Choroid plexus epithelial cell (primary cell): ENCODE data around the gene URB1.

ENCODE experiments used
- DNase-seq: peaks from one replicate; pipeline ENCODE4 v3.0.0-alpha.2; 2010; ENCODE audit warnings: low read depth
- H3K4me3 ChIP-seq: 2 replicates; pipeline ENCODE4 v1.5.1; 2011; ENCODE audit warnings: low read depth, mild to moderate bottlenecking, control low read depth, low read length, moderate library complexity
- TF ChIP-seq, protein P1 (sequence below): conservative IDR thresholded peaks from 2 replicates; pipeline ENCODE4 v1.5.1; 2011; ENCODE audit warnings: low read depth, mild to moderate bottlenecking, control low read depth, inconsistent platforms, low read length, moderate library complexity

The URB1 gene

DNA sequence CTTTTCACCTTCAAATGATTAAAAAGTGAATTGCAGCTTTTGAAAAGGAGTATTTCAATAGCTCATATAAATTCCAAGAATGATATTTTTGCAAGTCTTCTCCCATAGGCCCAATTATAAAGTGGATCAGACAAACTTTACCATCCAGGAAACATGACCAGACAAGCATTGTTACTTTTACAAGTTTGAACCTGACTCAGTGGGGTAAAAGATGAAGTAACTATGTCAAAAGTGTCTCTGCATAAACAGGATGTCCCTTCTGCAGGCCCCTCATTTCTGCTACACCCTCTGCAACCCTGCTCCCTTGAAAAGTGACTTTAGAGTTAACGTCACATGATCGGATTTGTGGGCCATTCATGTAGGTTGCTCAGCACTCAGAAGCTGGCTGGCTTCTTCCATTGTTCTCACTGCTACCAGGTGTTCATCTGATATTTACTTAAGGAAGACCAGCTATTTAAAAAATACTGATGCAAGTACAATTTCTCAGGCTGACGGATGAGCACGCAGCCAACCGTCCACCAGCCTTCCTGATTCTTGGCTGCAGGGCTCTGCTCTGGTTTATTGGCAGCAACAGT, 32.3 kb downstream of the URB1 start:
- no peak for DNase-seq
- TF ChIP-seq, protein P1, sequence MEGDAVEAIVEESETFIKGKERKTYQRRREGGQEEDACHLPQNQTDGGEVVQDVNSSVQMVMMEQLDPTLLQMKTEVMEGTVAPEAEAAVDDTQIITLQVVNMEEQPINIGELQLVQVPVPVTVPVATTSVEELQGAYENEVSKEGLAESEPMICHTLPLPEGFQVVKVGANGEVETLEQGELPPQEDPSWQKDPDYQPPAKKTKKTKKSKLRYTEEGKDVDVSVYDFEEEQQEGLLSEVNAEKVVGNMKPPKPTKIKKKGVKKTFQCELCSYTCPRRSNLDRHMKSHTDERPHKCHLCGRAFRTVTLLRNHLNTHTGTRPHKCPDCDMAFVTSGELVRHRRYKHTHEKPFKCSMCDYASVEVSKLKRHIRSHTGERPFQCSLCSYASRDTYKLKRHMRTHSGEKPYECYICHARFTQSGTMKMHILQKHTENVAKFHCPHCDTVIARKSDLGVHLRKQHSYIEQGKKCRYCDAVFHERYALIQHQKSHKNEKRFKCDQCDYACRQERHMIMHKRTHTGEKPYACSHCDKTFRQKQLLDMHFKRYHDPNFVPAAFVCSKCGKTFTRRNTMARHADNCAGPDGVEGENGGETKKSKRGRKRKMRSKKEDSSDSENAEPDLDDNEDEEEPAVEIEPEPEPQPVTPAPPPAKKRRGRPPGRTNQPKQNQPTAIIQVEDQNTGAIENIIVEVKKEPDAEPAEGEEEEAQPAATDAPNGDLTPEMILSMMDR, result no peak
- no peak overlapping the region for H3K4me3 ChIP-seq

DNA sequence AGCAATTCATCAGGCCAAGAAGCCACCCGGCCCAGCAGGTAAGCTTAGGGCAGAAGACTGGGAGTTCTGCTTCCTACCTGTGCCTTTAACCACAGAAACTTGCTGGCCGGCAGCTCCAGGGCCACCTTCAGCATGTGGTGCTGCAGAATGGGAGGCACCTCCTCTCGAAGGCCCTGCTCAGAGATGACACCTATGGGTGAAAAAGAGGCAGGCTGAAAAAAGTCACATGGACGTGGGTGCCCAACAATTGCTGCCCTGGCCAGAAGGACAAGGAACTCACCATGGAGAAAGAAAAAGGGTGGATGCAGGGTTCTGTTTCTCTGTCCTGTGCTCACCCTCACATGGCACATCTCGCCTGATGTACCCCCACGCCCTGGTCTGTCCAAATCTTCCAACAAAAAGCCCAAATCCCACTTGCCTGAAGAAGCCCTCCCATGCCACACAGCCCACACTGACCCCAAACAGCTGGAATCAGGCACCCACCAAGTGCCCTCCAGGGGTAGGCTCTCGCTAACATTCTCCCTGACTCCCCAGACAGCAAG, 33.0 kb downstream of the URB1 start:
- DNase-seq, result peak; percentile 46
- TF ChIP-seq, protein P1, result peak; percentile 52
- no peak overlapping the region for H3K4me3 ChIP-seq

DNA sequence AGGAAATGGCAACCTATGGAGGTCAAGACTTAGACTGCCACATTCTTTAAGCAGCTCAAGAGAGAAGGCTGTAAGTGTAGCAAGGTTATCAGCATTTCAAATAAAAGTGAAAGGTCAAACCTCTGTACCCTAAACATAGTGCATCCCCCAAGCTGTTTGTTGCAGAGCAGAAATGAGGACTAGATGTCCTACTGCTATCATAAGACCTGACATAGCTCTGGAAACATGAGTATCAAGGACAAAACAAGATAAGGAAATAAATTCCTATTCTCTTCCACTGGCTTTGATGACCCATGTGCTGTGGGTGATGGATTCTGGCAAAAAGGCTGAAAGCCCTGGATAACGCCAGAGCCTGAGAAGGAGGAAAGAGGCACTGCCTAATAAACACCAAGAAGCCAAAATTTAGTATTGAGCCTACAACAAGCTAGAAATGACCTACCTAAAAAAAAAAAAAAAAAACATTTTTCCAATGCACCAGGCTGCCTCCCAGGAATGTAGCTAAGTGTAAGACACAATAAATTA, 35.9 kb downstream of the URB1 start:
- TF ChIP-seq, protein P1, result no peak
- no peak for DNase-seq

DNA sequence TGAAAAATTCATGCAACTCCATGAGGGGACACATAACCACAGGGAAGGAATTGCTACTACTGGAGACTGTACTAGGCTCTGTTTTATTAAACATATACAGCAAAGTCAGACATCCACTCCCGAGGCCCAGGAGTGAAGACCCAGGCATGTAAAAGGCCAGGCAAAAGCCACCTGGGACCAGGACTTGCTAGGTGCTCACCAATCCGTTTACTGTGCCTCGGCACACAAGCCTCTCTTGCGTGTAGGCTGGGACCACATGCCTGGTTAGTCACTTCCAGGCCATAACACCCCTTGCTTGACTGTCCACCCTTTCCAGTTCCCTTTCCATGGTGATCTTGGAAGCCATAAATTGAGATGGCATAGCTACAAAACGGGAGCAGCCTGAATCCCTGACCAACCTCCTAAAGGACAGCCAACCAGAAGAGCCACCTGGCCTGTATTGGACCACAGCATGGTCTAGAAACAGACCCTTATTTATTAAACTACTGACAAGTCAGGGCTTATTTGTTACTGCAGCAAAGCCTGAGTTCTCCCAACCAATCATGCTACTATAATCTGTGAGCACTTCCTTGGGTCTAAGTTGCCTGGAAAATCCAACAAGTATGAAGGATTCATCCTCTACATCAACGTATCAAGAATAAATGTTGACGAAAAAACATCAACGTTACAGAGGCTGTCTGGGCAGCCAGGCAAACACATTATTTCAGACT, 39.7 kb downstream of the URB1 start:
- TF ChIP-seq, protein P1, result no peak
- DNase-seq, result no peak
- no peak overlapping the region for H3K4me3 ChIP-seq

More for the DNA sequence above, 35.9 kb downstream of the URB1 start:
- H3K4me3 ChIP-seq, result no peak overlapping the region

DNA sequence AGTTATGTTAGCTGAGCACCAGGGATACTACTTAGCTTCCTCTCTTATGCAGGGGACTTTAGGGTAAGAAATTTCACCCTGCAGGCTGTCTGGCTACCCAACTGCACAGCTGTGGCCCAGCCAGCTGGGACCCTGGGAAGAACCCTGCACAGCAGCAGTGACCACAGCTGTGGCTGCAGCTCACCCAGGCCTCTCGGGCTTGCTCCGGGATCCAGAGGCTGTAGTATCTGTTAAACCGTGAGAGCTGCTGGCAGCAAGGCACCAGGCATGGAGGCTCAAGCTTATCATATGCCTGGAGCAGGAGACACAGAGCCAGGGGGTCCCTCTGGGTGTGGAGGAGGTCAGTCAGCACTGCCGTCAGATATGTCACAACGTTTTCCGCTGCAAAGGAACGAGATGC, 40.3 kb downstream of the URB1 start:
- DNase-seq, result no peak
- TF ChIP-seq, protein P1, result no peak
- no peak overlapping the region for H3K4me3 ChIP-seq

DNA sequence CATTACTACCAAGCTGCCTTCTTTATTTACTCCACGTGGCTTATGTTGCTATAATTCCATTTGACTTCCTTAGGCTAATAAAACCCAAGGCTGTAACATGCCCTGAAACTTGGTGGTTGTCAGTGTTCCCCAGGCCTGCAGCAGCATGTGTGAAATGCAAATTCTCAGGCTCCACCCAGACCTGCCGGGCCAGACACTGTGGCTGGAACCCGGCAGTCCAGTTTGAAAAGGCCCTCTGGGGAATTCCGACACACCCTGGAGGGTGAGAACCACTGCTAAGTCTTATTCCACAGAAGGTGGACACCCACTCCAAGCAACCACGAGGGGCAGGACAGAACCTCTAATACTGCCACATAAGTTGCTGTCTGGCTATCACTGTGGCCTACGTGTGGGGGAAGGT, 41.4 kb downstream of the URB1 start:
- TF ChIP-seq, protein P1, result no peak
- H3K4me3 ChIP-seq, result no peak overlapping the region
- DNase-seq, result no peak
